ENCODE results near the gene TMEM135.

DNA sequence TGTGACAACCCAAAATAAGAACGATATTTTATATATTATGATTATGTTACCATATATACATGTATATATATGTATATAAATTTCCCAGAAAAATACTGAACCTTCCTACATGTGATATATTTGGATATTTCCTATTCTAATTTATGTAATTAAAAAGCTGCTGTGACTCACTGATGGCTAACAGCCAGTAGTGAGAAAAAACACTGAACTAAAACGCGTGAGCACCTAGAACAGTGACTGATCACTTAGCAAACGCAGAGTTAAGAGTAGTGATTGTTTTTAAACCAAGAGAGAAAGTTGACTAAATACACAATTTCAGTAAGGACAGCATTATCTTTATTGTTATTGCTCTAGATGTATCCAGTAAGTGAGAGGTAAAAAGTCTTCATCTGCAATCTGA lies 213.8 kb downstream of the TMEM135 start:
- TF ChIP-seq, protein P1, sequence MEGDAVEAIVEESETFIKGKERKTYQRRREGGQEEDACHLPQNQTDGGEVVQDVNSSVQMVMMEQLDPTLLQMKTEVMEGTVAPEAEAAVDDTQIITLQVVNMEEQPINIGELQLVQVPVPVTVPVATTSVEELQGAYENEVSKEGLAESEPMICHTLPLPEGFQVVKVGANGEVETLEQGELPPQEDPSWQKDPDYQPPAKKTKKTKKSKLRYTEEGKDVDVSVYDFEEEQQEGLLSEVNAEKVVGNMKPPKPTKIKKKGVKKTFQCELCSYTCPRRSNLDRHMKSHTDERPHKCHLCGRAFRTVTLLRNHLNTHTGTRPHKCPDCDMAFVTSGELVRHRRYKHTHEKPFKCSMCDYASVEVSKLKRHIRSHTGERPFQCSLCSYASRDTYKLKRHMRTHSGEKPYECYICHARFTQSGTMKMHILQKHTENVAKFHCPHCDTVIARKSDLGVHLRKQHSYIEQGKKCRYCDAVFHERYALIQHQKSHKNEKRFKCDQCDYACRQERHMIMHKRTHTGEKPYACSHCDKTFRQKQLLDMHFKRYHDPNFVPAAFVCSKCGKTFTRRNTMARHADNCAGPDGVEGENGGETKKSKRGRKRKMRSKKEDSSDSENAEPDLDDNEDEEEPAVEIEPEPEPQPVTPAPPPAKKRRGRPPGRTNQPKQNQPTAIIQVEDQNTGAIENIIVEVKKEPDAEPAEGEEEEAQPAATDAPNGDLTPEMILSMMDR (IDR thresholded peaks at IDR 0.05; ENCODE audit: low read length), result no peak
- no peak for TF ChIP-seq EZH2 (IDR thresholded peaks at IDR 0.05; ENCODE audit: borderline replicate concordance, low read length)
